Measurements from ENCODE around the gene CNR2.
"Not testable (repeated sequence)": the region's sequence is repeated elsewhere in the genome, so short reads cannot be mapped to it uniquely, and the experiment has no call there.

Gene CNR2

GRCh38 chr1:23908453-23909341 lies 4.5 kb downstream of the CNR2 start:
- Histone ChIP-seq H3K36me3 (ENCODE audit: insufficient read depth, low read length) (no peaks in the 10 kb centered on the region), H3K9ac (ENCODE audit: low read depth, low read length) (no peak overlapping the region), H3K4me1 (ENCODE audit: insufficient read depth, low read length) (peaks cover 15% of the 10 kb centered on the region), H3K9me3 (ENCODE audit: control insufficient read depth, insufficient read depth, low read length) (no peaks in the 10 kb centered on the region)

DNA sequence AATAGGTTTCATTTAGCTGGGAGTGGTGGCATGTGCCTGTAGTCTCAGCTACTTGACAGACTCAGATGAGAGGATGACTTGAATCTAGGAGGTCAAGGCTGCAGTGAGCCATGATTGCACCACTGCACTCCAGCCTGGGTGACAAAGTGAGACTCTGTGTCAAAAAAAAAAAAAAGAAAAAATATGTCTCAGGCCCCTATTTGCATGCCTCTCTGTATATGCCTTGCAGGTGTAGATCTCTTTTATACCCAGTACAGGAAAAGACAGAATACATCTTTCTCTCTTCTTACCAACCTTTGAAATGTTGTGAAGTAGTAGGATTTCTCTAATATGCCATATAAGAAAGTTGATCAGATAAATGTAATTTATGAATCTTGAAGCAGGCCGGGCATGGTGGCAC lies 6.4 kb downstream of the CNR2 start:
- H3K9ac ChIP-seq (ENCODE audit: low read depth, low read length), result no peak overlapping the region
- H3K36me3 ChIP-seq (ENCODE audit: insufficient read depth, low read length), result no peaks in the 10 kb centered on the region
- peaks cover 16% of the 10 kb centered on the region for H3K4me1 ChIP-seq (ENCODE audit: insufficient read depth, low read length)
- H3K9me3 ChIP-seq (ENCODE audit: control insufficient read depth, insufficient read depth, low read length), result no peaks in the 10 kb centered on the region

GRCh38 chr1:23905461-23906025 lies 7.6 kb downstream of the CNR2 start:
- H3K9me3 ChIP-seq (ENCODE audit: control insufficient read depth, insufficient read depth, low read length), result no peaks in the 10 kb centered on the region
- no peaks in the 10 kb centered on the region for H3K36me3 ChIP-seq (ENCODE audit: insufficient read depth, low read length)
- peaks cover 16% of the 10 kb centered on the region for H3K4me1 ChIP-seq (ENCODE audit: insufficient read depth, low read length)
- H3K9ac ChIP-seq (ENCODE audit: low read depth, low read length), result no peak overlapping the region

DNA sequence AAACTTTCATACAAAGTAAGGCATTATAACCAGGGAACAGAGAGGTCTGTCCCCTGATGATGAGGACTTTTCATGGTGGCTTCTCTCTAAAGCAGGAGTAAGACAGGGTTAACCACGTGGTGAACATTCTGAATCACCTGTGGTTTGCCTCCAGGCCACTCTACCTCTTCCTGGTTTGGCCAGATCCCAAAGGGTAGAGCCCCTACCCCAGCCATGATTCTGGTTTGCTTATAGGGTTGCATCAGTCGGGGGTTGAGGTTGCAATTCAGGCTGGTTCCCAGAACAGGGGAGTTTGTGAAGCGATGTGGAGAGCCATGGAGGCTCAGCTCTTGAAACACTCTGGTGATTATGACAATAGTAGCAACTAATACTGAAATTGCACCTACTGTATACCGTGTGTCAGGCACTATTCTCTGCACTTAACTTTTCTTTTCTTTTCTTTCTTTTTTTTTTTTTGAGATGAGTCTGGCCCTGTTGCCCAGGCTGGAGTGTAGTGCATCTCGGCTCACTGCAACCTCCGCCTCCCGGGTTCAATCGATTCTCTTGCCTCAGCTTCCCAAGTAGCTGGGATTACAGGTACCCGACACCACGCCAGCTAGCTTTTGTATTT lies 8.3 kb downstream of the CNR2 start:
- H3K9ac ChIP-seq (ENCODE audit: low read depth, low read length), result no peak overlapping the region
- H3K9me3 ChIP-seq (ENCODE audit: control insufficient read depth, insufficient read depth, low read length), result no peaks in the 10 kb centered on the region
- H3K36me3 ChIP-seq (ENCODE audit: insufficient read depth, low read length), result no peaks in the 10 kb centered on the region
- peaks cover 16% of the 10 kb centered on the region for H3K4me1 ChIP-seq (ENCODE audit: insufficient read depth, low read length)

GRCh38 chr1:23903754-23904153 lies 9.4 kb downstream of the CNR2 start:
- peaks cover 16% of the 10 kb centered on the region for H3K4me1 ChIP-seq (ENCODE audit: insufficient read depth, low read length)
- H3K9ac ChIP-seq (ENCODE audit: low read depth, low read length), result no peak overlapping the region; the same call in 1 of the 2 replicates
- H3K36me3 ChIP-seq (ENCODE audit: insufficient read depth, low read length), result no peaks in the 10 kb centered on the region
- H3K9me3 ChIP-seq (ENCODE audit: control insufficient read depth, insufficient read depth, low read length), result no peaks in the 10 kb centered on the region

GRCh38 chr1:23902321-23903278 lies 10.6 kb downstream of the CNR2 start:
- peak overlapping the region; percentile 37; the same call in 1 of the 2 replicates for H3K9ac ChIP-seq (ENCODE audit: low read depth, low read length)
- no peaks in the 10 kb centered on the region for H3K36me3 ChIP-seq (ENCODE audit: insufficient read depth, low read length)
- peaks cover 16% of the 10 kb centered on the region for H3K4me1 ChIP-seq (ENCODE audit: insufficient read depth, low read length)
- no peaks in the 10 kb centered on the region for H3K9me3 ChIP-seq (ENCODE audit: control insufficient read depth, insufficient read depth, low read length)

- peaks cover 16% of the 10 kb centered on the region for H3K4me1 ChIP-seq (ENCODE audit: insufficient read depth, low read length)
Observed at GRCh38 chr1:23900017-23900416, 13.1 kb downstream of the CNR2 start.

DNA sequence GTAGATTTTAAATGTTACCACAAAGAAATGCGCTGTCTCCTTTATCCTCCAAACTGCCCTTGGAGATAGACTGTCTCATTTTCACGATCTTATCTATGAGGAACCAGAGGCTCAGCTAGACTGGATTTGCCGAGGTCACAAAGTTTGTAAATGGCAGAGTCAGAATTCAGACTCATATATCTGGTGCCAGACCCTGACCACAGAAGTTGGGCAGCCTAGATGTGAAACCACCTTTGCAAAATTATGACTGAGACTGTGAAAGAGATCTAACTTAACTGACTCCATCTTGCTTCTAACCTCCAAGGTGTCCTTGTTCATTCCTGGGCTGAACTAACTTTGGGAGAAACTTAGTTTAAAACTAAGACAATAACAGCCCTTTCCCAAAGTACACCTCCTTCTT lies 14.1 kb downstream of the CNR2 start:
- H3K36me3 ChIP-seq (ENCODE audit: insufficient read depth, low read length), result no peaks in the 10 kb centered on the region
- no peaks in the 10 kb centered on the region for H3K9me3 ChIP-seq (ENCODE audit: control insufficient read depth, insufficient read depth, low read length)
- H3K9ac ChIP-seq (ENCODE audit: low read depth, low read length), result no peak overlapping the region
- peaks cover 8% of the 10 kb centered on the region for H3K4me1 ChIP-seq (ENCODE audit: insufficient read depth, low read length)

More at GRCh38 chr1:23900017-23900416, 13.1 kb downstream of the CNR2 start:
- not testable (repeated sequence) for H3K9ac ChIP-seq (ENCODE audit: low read depth, low read length); H3K36me3 ChIP-seq (ENCODE audit: insufficient read depth, low read length); H3K9me3 ChIP-seq (ENCODE audit: control insufficient read depth, insufficient read depth, low read length)

- no peaks in the 10 kb centered on the region for H3K4me1 ChIP-seq (ENCODE audit: insufficient read depth, low read length)
- no peaks in the 10 kb centered on the region for H3K36me3 ChIP-seq (ENCODE audit: insufficient read depth, low read length)
- H3K9me3 ChIP-seq (ENCODE audit: control insufficient read depth, insufficient read depth, low read length), result no peaks in the 10 kb centered on the region
- H3K9ac ChIP-seq (ENCODE audit: low read depth, low read length), result no peak overlapping the region
Observed at GRCh38 chr1:23897083-23897482, 16.1 kb downstream of the CNR2 start.

DNA sequence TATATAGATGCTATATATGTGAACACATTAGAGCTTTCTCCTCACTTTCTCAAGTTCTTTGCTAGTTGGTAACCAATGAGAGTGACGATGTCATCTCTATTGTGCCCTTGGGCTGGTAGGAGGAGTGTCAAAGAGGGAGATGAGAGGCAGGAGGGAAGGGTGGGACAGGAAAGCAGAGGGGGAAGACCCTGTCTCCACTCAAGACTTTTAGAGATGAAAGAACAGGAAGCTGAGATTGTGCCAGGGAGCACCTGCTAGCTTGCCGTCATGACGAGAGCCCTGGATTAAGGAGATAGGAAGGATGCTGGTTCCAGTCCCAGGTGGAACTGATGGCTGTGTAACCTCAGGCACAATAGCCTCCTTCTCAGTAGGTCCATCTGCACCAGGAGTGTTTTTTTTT lies 16.7 kb downstream of the CNR2 start:
- no peak overlapping the region for H3K9ac ChIP-seq (ENCODE audit: low read depth, low read length)

DNA sequence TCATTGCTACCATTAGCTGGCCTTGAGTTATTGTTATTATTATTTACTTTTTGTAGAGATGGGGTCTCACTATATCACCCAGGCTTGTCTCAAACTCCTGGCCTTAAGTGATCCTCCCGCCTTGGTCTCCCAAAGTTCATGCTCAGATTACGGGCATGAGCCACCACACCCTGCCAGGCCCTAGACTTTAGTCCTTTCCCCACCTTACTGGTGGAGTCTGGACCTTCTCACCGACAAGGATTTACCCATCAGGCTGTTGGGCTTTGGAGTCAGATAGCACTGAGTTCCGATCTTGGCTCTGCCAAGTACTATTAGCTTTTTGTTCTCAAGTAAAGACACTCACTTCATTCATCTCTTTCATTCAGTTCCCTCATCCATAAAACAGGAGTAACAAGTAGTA lies 17.2 kb downstream of the CNR2 start:
- Histone ChIP-seq H3K4me1 (ENCODE audit: insufficient read depth, low read length) (no peaks in the 10 kb centered on the region), H3K9ac (ENCODE audit: low read depth, low read length) (no peak overlapping the region), H3K9me3 (ENCODE audit: control insufficient read depth, insufficient read depth, low read length) (no peaks in the 10 kb centered on the region), H3K36me3 (ENCODE audit: insufficient read depth, low read length) (no peaks in the 10 kb centered on the region)

More for the DNA sequence above, 16.7 kb downstream of the CNR2 start:
- Histone ChIP-seq H3K4me1 (ENCODE audit: insufficient read depth, low read length) (no peaks in the 10 kb centered on the region), H3K9me3 (ENCODE audit: control insufficient read depth, insufficient read depth, low read length) (no peaks in the 10 kb centered on the region), H3K36me3 (ENCODE audit: insufficient read depth, low read length) (no peaks in the 10 kb centered on the region)

DNA sequence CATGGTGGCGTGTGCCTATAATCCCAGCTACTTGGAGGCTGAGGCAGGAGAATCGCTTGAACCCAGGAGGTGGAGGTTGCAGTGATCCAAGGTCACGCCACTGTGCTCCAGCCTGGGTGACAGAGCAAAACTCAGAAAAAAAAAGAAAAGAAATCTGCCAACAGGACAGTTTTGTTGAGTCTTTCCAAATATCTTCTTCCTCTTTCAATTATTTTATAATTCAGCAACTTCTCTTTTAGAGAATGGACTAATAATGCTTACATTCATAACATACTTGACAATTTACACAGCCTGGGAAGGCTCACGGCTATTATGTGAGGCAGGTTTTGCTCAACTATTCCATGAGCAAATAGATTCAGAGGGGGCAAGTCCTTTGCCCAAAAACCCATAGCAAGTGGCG lies 18.1 kb downstream of the CNR2 start:
- no peaks in the 10 kb centered on the region for H3K4me1 ChIP-seq (ENCODE audit: insufficient read depth, low read length)
- H3K36me3 ChIP-seq (ENCODE audit: insufficient read depth, low read length), result no peaks in the 10 kb centered on the region
- no peak overlapping the region for H3K9ac ChIP-seq (ENCODE audit: low read depth, low read length)

DNA sequence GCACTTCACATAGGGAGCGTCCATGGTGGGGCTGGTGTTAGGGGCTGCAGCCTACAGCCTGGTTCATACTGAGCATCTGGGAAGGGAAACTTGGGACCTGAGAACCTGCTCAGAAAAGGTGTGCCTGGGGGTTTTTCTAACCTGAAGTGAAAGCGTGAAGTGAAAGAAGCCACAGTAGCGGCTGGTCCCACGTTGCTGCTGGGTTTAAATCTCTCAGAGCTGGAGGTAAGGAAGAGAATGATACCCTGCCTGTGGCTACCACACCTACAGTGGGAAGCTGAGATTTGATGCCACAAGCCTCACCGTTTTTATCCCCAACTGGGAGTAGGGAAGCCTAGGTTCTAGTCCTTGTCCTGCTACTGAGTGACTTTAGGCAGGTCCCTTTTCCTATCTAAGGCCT lies 24.1 kb downstream of the CNR2 start:
- no peak overlapping the region for H3K9ac ChIP-seq (ENCODE audit: low read depth, low read length)
- no peaks in the 10 kb centered on the region for H3K4me1 ChIP-seq (ENCODE audit: insufficient read depth, low read length)
- H3K9me3 ChIP-seq (ENCODE audit: control insufficient read depth, insufficient read depth, low read length), result no peaks in the 10 kb centered on the region

More for the DNA sequence above, 18.1 kb downstream of the CNR2 start:
- no peaks in the 10 kb centered on the region for H3K9me3 ChIP-seq (ENCODE audit: control insufficient read depth, insufficient read depth, low read length)

DNA sequence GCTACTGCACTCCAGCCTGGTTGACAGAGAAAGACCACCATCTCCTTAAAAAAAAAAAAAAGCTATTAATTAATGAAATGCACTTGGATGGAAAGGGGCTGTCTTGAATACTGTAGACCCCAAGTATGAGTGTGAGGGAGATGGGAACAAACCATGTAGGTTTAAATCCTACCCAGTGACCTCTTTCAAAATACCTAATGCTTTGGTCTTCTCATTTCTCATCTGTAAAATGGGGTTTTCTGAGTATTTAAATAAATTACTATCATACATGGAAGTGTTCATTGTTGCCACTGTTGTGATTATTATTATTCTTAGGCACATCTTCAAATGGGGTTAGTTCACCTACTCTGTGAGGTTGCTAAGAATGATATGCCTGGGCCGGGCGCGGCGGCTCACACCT lies 27.9 kb downstream of the CNR2 start:
- no peaks in the 10 kb centered on the region for H3K4me1 ChIP-seq (ENCODE audit: insufficient read depth, low read length)
- H3K9ac ChIP-seq (ENCODE audit: low read depth, low read length), result no peak overlapping the region
- no peaks in the 10 kb centered on the region for H3K36me3 ChIP-seq (ENCODE audit: insufficient read depth, low read length)
- no peaks in the 10 kb centered on the region for H3K9me3 ChIP-seq (ENCODE audit: control insufficient read depth, insufficient read depth, low read length)

More for the DNA sequence above, 24.1 kb downstream of the CNR2 start:
- H3K36me3 ChIP-seq (ENCODE audit: insufficient read depth, low read length), result no peaks in the 10 kb centered on the region
